Measurements from ENCODE around the gene CRYBG3. TPM values are rescaled to one million over a fixed set of nuclear protein-coding genes. Genes with fewer than 3 reads are reported as not detected.

The CRYBG3 gene
- total RNA-seq, 1 experiment from 2014 or later = 5.9 TPM

DNA sequence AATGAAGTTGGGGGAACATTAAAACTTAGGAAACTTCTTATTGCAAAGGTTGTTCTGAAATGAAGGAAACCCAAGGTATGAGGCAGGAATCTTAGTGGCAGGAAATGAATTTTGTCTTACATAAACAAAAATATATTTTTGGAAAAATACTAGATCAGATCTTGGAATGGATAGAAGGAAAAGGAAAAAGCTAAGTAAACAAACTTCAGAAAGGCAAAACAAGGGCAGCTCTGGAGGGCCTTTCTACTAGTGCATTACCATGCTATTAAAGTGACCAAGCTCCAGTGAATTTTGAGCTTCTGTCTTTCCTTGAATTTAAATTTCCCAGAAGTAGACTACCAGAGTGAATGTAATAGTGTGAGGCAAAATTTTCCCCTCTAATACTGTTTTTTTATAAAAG is 43.7 kb upstream of the CRYBG3 start:
- Histone ChIP-seq H3K9me3 (ENCODE audit: control insufficient read depth, low read depth, low read length) (no peaks in the 10 kb centered on the region), H3K4me1 (ENCODE audit: insufficient read depth, low read length) (no peaks in the 10 kb centered on the region), H3T11ph (ENCODE audit: low read length) (no peak overlapping the region), H2BK20ac (ENCODE audit: low read depth, low read length, poor library complexity, severe bottlenecking) (no peak overlapping the region), H3K18ac (ENCODE audit: insufficient read length, low read depth, low read length) (no peak overlapping the region), H3K27me3 (ENCODE audit: insufficient read depth, low read length) (no peaks in the 10 kb centered on the region), H3K14ac (ENCODE audit: insufficient read depth, low read length) (no peak overlapping the region), H3K23ac (ENCODE audit: insufficient read length, low read depth, low read length) (no peak overlapping the region), H4K5ac (ENCODE audit: insufficient read length, low read depth, low read length) (no peak overlapping the region), H2BK120ac (ENCODE audit: low read depth, low read length, poor library complexity, severe bottlenecking) (no peak overlapping the region), H2BK12ac (ENCODE audit: insufficient read length, low read depth, low read length) (no peak overlapping the region), H4K91ac (ENCODE audit: insufficient read length, low read depth, low read length) (no peak overlapping the region), H3K23me2 (ENCODE audit: insufficient read length, low read depth, low read length, poor library complexity, severe bottlenecking) (no peaks in the 10 kb centered on the region), H2AK5ac (ENCODE audit: insufficient read length, low read length) (no peak overlapping the region), H3K4ac (ENCODE audit: low read depth, low read length) (no peak overlapping the region), H2BK15ac (ENCODE audit: low read depth, low read length) (no peak overlapping the region), H4K8ac (replicated peaks; ENCODE audit: insufficient read length, low read depth, low read length) (no peak overlapping the region), H3K79me2 (ENCODE audit: insufficient read depth, low read length) (no peaks in the 10 kb centered on the region), H2AFZ (ENCODE audit: low read length) (no peak overlapping the region), H3K4me2 (ENCODE audit: insufficient read depth, insufficient read length, low read length) (no peak overlapping the region), H3K9ac (ENCODE audit: extremely low read depth, insufficient read length, low read length) (no peak overlapping the region), H3K27ac (ENCODE audit: insufficient read length, low read depth, low read length) (no peak overlapping the region), H3K79me1 (ENCODE audit: insufficient read depth, low read depth, low read length, poor library complexity, severe bottlenecking) (no peaks in the 10 kb centered on the region), H2BK5ac (ENCODE audit: insufficient read length, low read length) (no peak overlapping the region), H3K56ac (ENCODE audit: insufficient read length, low read depth, low read length) (no peak overlapping the region), H4K20me1 (ENCODE audit: control insufficient read depth, insufficient read depth, insufficient read length) (no peaks in the 10 kb centered on the region)
- no peaks in the 10 kb centered on the region for H3K9me3 Mint-ChIP-seq
- 0 out of 7 replicates have a peak overlapping the region, but pooled peaks of 1 of the 3 experiments have one; percentile 9 for H3K27ac Mint-ChIP-seq
- DNase-seq = no peak
- H3K4me1 Mint-ChIP-seq = peaks cover 13 to 14% of the 10 kb centered on the region in 2 experiments
- peaks cover 7 to 9% (median 8%) of the 10 kb centered on the region in 3 experiments for H3K36me3 Mint-ChIP-seq (ENCODE audit: insufficient read depth in 1 of 3, low read depth in 3 of 3)
- H3K4me3 Mint-ChIP-seq = no peak overlapping the region
- TF ChIP-seq, protein P1, sequence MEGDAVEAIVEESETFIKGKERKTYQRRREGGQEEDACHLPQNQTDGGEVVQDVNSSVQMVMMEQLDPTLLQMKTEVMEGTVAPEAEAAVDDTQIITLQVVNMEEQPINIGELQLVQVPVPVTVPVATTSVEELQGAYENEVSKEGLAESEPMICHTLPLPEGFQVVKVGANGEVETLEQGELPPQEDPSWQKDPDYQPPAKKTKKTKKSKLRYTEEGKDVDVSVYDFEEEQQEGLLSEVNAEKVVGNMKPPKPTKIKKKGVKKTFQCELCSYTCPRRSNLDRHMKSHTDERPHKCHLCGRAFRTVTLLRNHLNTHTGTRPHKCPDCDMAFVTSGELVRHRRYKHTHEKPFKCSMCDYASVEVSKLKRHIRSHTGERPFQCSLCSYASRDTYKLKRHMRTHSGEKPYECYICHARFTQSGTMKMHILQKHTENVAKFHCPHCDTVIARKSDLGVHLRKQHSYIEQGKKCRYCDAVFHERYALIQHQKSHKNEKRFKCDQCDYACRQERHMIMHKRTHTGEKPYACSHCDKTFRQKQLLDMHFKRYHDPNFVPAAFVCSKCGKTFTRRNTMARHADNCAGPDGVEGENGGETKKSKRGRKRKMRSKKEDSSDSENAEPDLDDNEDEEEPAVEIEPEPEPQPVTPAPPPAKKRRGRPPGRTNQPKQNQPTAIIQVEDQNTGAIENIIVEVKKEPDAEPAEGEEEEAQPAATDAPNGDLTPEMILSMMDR (conservative IDR thresholded peaks at IDR 0.05) = no peak
- no peaks in the 10 kb centered on the region for H3K27me3 Mint-ChIP-seq (ENCODE audit: low read depth)

Measured in H9 (cell line).